SHP77 treated with DMSO at 0.1 percent for 48 hours (cell line): ENCODE results near the gene KIF11.
A peak's percentile ranks its signal among the peaks of the same experiment; 100 is the strongest.
"Not testable (repeated sequence)": the region's sequence is repeated elsewhere in the genome, so short reads cannot be mapped to it uniquely, and the experiment has no call there.

ENCODE experiments used
- DNase-seq: peaks from one replicate; lab custom pipeline; 2025; lab: John Stamatoyannopoulos, UW

The KIF11 gene

GRCh38 chr10:92590623-92591549, 2.0 kb upstream of the KIF11 start:
- DNase-seq = peak; percentile 23

- peak; percentile 87 for DNase-seq
Observed at GRCh38 chr10:92591550-92592022, 1.3 kb upstream of the KIF11 start.

- no peak for DNase-seq
Observed at GRCh38 chr10:92593619-92594588, 974 bp downstream of the KIF11 start.

GRCh38 chr10:92595505-92595904, 2.6 kb downstream of the KIF11 start:
- DNase-seq = no peak

DNA sequence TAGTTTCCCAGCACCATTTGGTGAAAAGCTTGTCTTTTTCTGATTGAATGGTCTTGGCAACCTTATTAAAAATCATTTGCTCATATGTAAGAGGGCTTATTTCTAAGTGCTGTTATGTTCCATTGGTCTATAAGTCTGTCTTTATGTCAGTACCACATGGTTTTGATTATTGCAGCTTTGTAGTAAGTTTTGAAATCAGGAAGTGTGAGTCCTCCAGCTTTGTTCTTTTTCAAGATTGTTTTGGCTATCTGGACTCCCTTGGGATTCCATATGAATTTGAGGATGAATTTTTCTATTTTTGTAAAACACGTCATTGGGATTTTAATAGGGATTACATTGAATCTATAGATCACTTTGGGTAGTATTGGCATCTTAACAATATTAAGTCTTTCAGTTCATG, 5.4 kb downstream of the KIF11 start:
- no peak for DNase-seq

- DNase-seq = no peak
Observed at GRCh38 chr10:92604841-92605240, 11.9 kb downstream of the KIF11 start.

DNA sequence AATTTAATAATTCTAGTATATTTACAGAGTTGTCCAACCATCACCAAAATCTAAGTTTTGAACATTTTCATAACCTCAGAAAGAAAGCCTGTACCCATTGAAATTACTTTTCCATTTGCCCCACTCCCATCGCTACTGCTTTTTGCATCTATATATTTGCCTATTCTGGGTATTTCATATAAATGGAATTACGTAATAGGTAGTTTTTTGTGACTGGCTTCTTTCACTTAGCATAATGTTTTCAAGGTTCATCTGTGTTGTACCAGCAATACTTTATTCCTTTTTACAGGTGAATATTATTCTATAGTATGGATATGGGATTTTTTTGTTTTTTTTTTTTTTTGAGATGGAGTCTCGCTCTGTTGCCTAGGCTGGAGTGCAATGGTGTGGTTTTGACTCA, 22.6 kb downstream of the KIF11 start:
- no peak for DNase-seq

- no peak for DNase-seq
Observed at GRCh38 chr10:92619368-92619767, 26.4 kb downstream of the KIF11 start.

GRCh38 chr10:92627845-92628480, 35.0 kb downstream of the KIF11 start:
- DNase-seq = no peak

DNA sequence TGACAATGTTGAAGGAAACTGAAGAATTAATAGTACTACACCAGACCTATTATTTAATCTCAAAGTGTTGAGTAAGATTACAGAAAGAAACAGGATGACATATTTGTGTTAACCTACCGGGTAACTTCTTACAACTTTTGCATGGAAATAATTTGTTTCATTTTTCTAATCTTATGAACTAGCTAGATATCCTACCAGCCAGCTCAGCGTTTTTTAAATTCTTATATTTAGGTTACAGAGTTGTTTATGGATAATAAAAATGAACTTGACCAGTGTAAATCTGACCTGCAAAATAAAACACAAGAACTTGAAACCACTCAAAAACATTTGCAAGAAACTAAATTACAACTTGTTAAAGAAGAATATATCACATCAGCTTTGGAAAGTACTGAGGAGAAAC, 37.0 kb downstream of the KIF11 start:
- no peak for DNase-seq

DNA sequence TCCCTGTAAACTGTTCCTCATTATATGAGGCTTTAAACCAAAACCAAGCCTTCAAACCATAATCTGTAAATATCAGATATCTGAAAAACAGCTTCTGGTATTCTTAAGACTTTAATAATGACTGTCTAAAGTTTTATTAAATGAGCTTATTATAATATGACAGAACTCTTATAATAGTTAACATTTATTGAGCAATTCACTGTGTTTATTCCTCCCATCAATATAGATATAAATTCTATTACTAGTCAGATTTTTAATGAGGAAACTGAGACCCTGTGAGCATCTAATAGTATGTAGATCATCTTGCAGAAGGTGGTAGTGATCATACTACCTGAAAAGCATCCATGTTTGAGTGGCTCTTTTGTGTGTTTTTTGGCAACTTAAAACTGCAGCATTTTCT, 45.1 kb downstream of the KIF11 start:
- DNase-seq = no peak

- DNase-seq = no peak
Observed at GRCh38 chr10:92640107-92640506, 47.2 kb downstream of the KIF11 start.

- no peak for DNase-seq
Observed at GRCh38 chr10:92641492-92641891, 48.6 kb downstream of the KIF11 start.

GRCh38 chr10:92644921-92645320, 52.0 kb downstream of the KIF11 start:
- no peak for DNase-seq

DNA sequence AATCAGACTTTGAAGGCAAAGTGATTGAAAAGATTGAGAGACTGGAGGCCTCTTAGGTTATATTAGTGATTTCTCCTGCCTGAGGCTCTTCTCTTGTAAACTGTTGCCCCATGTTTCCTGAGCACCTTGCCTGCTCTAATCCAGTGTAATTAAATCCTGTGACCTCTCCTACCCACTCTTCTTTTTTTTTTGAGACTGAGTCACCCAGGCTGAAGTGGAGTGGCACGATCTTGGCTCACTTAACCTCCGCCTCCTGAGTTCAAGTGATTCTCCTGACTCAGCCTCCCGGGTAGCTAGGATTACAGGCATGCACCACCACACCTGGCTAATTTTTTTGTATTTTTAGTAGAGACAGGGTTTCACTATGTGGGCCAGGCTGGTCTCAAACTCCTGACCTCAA, 57.9 kb downstream of the KIF11 start:
- not testable (repeated sequence) for DNase-seq

GRCh38 chr10:92655426-92655825, 62.5 kb downstream of the KIF11 start:
- DNase-seq = no peak

DNA sequence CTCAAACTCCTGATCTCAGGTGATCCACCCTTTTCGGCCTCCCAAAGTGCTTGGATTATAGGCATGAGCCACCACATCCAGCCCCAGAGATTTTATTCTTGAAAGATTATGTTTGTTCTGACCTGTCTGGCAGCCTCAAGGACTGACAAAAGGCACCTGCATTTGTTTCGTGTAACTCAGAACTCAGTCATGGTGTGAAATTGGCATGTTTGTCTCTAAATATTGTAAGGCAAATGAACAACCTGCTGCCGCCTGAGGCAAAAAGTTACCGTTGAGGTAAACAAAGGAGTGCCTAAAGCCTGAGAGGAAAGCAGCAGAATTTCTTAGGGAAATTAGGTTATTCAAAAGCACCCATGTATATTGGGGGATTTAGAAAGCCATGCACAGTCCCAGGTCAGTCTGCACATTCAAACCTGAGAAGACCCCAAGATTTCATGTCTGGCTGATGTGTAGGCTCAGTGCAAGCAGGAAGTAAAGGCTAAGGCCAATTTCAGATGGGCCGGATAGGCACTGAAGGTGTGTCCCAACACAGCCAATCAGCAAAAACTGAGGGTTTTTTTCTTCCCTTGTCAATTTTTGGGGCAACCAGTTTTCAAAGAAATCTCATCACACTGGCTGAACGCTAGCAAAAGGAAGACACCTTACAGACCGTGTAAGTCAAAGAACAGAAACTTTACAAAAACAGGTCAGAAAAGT, 63.5 kb downstream of the KIF11 start:
- DNase-seq = no peak

GRCh38 chr10:92657024-92657423, 64.1 kb downstream of the KIF11 start:
- DNase-seq = no peak

GRCh38 chr10:92662848-92663247, 69.9 kb downstream of the KIF11 start:
- no peak for DNase-seq

DNA sequence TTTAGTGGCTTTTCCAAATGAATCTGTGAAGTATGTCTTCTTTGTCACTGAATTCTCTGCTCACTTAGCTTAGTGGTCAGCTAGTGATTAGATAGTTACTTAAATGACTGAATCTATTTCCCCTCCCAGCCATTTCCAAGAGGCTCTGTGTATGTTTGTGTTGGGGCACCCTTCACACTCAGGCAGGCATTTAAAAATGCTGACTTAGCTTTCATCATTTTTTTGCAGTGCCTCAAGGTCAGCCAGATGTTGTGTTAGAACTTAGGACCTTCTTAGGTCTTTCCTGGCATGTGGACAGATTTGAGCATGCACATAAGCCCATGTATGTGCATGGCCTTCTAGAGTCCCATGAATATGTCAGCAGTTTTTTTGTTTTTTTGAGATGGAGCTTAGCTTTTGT, 71.4 kb downstream of the KIF11 start:
- DNase-seq = no peak

- no peak for DNase-seq
Observed at GRCh38 chr10:92667078-92667477, 74.1 kb downstream of the KIF11 start.

DNA sequence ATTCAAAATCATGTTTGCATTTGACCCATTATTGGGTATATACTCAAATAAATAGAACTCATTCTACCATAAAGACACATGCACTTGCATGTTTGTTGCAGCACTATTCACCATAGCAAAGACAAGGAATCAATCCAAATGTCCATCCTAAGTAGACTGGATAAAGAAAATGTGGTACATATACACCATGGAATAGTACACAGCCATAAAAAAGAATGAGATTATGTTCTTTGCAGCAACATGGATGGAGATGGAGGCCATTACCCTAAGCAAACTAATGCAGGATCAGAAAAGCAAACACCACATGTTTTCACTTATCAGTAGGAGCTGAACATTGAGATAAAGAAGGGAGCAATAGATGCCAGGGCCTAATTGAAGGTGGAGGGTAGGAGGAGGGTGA, 84.8 kb downstream of the KIF11 start:
- no peak for DNase-seq
